Erythroblast (primary cell): ENCODE results near the gene WDFY2.

ENCODE experiments used
- GATA1 ChIP-seq: IDR thresholded peaks from 2 replicates; pipeline ENCODE4 v1.6.1; 2011; ENCODE audit warnings: low read depth, mild to moderate bottlenecking, control low read depth, low read length, moderate library complexity
- POLR2A ChIP-seq: IDR thresholded peaks from 2 replicates; pipeline ENCODE4 v1.6.1; 2011; ENCODE audit warnings: mild to moderate bottlenecking, low read length

DNA sequence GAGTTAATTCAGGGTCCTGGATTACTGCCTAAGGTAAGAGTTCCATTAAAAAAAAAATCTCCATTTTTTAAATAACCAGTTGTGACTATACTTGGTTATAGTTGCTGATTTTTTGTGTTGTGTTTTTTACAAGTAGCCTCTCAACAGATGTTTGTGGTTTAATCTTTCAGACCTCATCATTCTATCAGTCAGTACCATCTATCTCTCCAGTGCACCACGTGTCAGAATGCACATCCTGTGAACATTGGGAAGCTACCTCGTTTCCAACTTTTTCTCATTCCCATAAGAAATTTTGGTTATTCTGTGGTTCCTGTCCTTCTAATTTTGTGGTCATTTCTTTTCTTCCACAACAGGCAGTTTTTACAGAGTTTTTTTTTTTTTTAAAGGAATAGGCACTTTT lies 39.2 kb downstream of the WDFY2 start:
- TF ChIP-seq POLR2A (no peak), GATA1 (no peak)
